ENCODE results near the gene CERS6.

GRCh38 chr2:168797286-168797655 is 341.2 kb downstream of the CERS6 start:
- TF ChIP-seq FOXA1 (IDR thresholded peaks at IDR 0.05) (no peak), ZBTB33 (IDR thresholded peaks at IDR 0.05) (no peak), HNF4G (IDR thresholded peaks at IDR 0.05) (no peak), YY1 (IDR thresholded peaks at IDR 0.05) (no peak), EGR1 (IDR thresholded peaks at IDR 0.05; ENCODE audit: low read depth in 2 of 2) (no peak), TAF1 (conservative IDR thresholded peaks at IDR 0.05) (no peak)
- TF ChIP-seq, protein P1, sequence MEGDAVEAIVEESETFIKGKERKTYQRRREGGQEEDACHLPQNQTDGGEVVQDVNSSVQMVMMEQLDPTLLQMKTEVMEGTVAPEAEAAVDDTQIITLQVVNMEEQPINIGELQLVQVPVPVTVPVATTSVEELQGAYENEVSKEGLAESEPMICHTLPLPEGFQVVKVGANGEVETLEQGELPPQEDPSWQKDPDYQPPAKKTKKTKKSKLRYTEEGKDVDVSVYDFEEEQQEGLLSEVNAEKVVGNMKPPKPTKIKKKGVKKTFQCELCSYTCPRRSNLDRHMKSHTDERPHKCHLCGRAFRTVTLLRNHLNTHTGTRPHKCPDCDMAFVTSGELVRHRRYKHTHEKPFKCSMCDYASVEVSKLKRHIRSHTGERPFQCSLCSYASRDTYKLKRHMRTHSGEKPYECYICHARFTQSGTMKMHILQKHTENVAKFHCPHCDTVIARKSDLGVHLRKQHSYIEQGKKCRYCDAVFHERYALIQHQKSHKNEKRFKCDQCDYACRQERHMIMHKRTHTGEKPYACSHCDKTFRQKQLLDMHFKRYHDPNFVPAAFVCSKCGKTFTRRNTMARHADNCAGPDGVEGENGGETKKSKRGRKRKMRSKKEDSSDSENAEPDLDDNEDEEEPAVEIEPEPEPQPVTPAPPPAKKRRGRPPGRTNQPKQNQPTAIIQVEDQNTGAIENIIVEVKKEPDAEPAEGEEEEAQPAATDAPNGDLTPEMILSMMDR (IDR thresholded peaks at IDR 0.05; ENCODE audit: low read depth, low read length, missing input control): no peak
- TF ChIP-seq, protein P2, sequence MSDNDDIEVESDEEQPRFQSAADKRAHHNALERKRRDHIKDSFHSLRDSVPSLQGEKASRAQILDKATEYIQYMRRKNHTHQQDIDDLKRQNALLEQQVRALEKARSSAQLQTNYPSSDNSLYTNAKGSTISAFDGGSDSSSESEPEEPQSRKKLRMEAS (IDR thresholded peaks at IDR 0.05): no peak
- TF ChIP-seq, protein P3, sequence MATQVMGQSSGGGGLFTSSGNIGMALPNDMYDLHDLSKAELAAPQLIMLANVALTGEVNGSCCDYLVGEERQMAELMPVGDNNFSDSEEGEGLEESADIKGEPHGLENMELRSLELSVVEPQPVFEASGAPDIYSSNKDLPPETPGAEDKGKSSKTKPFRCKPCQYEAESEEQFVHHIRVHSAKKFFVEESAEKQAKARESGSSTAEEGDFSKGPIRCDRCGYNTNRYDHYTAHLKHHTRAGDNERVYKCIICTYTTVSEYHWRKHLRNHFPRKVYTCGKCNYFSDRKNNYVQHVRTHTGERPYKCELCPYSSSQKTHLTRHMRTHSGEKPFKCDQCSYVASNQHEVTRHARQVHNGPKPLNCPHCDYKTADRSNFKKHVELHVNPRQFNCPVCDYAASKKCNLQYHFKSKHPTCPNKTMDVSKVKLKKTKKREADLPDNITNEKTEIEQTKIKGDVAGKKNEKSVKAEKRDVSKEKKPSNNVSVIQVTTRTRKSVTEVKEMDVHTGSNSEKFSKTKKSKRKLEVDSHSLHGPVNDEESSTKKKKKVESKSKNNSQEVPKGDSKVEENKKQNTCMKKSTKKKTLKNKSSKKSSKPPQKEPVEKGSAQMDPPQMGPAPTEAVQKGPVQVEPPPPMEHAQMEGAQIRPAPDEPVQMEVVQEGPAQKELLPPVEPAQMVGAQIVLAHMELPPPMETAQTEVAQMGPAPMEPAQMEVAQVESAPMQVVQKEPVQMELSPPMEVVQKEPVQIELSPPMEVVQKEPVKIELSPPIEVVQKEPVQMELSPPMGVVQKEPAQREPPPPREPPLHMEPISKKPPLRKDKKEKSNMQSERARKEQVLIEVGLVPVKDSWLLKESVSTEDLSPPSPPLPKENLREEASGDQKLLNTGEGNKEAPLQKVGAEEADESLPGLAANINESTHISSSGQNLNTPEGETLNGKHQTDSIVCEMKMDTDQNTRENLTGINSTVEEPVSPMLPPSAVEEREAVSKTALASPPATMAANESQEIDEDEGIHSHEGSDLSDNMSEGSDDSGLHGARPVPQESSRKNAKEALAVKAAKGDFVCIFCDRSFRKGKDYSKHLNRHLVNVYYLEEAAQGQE (IDR thresholded peaks at IDR 0.05): no peak

All from liver (tissue), 3 donors.